Panc1 (cell line): ENCODE results near the gene FAM20A. TPM values are rescaled to one million over a fixed set of nuclear protein-coding genes. Genes with fewer than 3 reads are reported as not detected.

Experiments
- ATAC-seq: fragments of 200-7000 bp; cut with Tn5 transposase; 2 replicates; pipeline ENCODE4 v1.9.1; 2020; ENCODE audit warnings: mild to moderate bottlenecking, moderate library complexity
- Bru-seq: library from RNA; stranded (reverse); fragments of 400-500 nt; gene quantifications from one replicate; lab custom pipeline; 2021; lab: Mats Ljungman, UMichigan
- BruChase-seq, 2 experiments: library from RNA; stranded (reverse); fragments of 400-500 nt; gene quantifications; one replicate each; lab custom pipeline; 2021; lab: Mats Ljungman, UMichigan
- BruUV-seq: library from RNA; stranded (reverse); fragments of 400-500 nt; replicated peaks from 2 replicates; lab custom pipeline; 2021; lab: Mats Ljungman, UMichigan
- CTCF ChIA-PET: fragments of 300-600 bp; sonication (Branson Sonifier 250); formaldehyde crosslinking; loops from one replicate; lab custom pipeline; 2022; ENCODE audit warnings: antibody characterized with exemption; lab: Charles Lee
- POLR2A ChIA-PET: fragments of 300-600 bp; sonication (Branson Sonifier 250); formaldehyde crosslinking; loops from one replicate; lab custom pipeline; 2022; ENCODE audit warnings: antibody characterized with exemption; lab: Charles Lee
- DNase-seq: peaks from one replicate; pipeline ENCODE4 v3.0.0-alpha.2; 2010; ENCODE audit warnings: low read depth, low spot score
- H3K27ac ChIP-seq: 2 replicates; pipeline ENCODE4 v1.5.1; 2011; ENCODE audit warnings: mild to moderate bottlenecking, low read length, inconsistent platforms
- H3K27me3 ChIP-seq: fragments of 200-500 bp; sonication (Bioruptor generic); 2 replicates; pipeline ENCODE4 v1.6.0; 2014; ENCODE audit warnings: low read length, inconsistent platforms; ENCODE audit not compliant: control insufficient read depth, insufficient read depth
- H3K36me3 ChIP-seq: fragments of 200-500 bp; sonication (Bioruptor generic); 2 replicates; pipeline ENCODE4 v1.5.1; 2014; ENCODE audit warnings: inconsistent platforms, mild to moderate bottlenecking, low read length, moderate library complexity; ENCODE audit not compliant: control insufficient read depth, insufficient read depth
- H3K4me1 ChIP-seq: 2 replicates; pipeline ENCODE4 v1.5.1; 2011; ENCODE audit warnings: inconsistent platforms, mild to moderate bottlenecking, low read length, moderate library complexity; ENCODE audit not compliant: control insufficient read depth, insufficient read depth
- H3K4me3 ChIP-seq, 2 experiments: 2 replicates each; pipeline ENCODE4 v1.5.1; 2011 to 2012; ENCODE audit warnings: low read depth in 2 of 2, low read length in 2 of 2, mild to moderate bottlenecking in 2 of 2, inconsistent platforms in 1 of 2, moderate library complexity in 1 of 2
- H3K9me3 ChIP-seq: fragments of 200-500 bp; sonication (Bioruptor generic); 2 replicates; pipeline ENCODE4 v1.5.1; 2014; ENCODE audit warnings: low read depth, mild to moderate bottlenecking, inconsistent platforms, low read length, moderate library complexity; ENCODE audit not compliant: control insufficient read depth, insufficient read depth
- POLR2AphosphoS5 ChIP-seq: IDR thresholded peaks from 2 replicates; pipeline ENCODE4 v1.6.1; 2012; ENCODE audit warnings: mild to moderate bottlenecking, low read depth, low read length, moderate library complexity
- SIN3A ChIP-seq: IDR thresholded peaks from 2 replicates; pipeline ENCODE4 v1.6.1; 2012; ENCODE audit warnings: low read depth, mild to moderate bottlenecking, low read length, moderate library complexity, borderline replicate concordance; ENCODE audit not compliant: insufficient read depth
- TCF7L2 ChIP-seq: IDR thresholded peaks from 2 replicates; pipeline ENCODE4 v1.6.1; 2011; ENCODE audit warnings: mild to moderate bottlenecking, low read depth, low read length, inconsistent platforms
- in situ Hi-C: cut with HindIII; loops from 2 replicates; pipeline ENCODE4 v1.10.0; 2016; ENCODE audit warnings: low sequenced_read_pairs, low pct_unique_long_range_greater_than_20kb
- intact Hi-C: fragments of 100-400 bp; cut with micrococcal nuclease; formaldehyde crosslinking; loops from one replicate; pipeline ENCODE4 v1.10.0; 2022; ENCODE audit not compliant: unreplicated experiment
- long read RNA-seq: library from polyadenylated mRNA; unstranded; transcript quantifications from one replicate; pipeline ENCODE4 v2.0.0, GENCODE V29; 2021; ENCODE audit not compliant: unreplicated experiment
- polyA plus RNA-seq: library from polyadenylated mRNA; unstranded; fragments of >200 nt; gene quantifications from one replicate; pipeline ENCODE4 v1.2.1, GENCODE V29; 2012; ENCODE audit warnings: missing spikeins; ENCODE audit not compliant: insufficient read length
- total RNA-seq: library from RNA; stranded (reverse); gene quantifications from one replicate; pipeline ENCODE4 v1.2.1, GENCODE V29; 2021; ENCODE audit not compliant: unreplicated experiment
- TF ChIP-seq, protein P1 (sequence below): fragments of 450-650 bp; IDR thresholded peaks from 2 replicates; pipeline ENCODE4 v1.5.1; 2017; ENCODE audit warnings: mild to moderate bottlenecking
- TF ChIP-seq, protein P2 (sequence below), 2 experiments: IDR thresholded peaks; 2 replicates each; pipeline ENCODE4 v1.6.1; 2011 to 2012; ENCODE audit warnings: low read depth in 2 of 2, control low read depth in 1 of 2, low read length in 1 of 2, mild to moderate bottlenecking in 1 of 2, moderate library complexity in 1 of 2; ENCODE audit not compliant: insufficient read depth in 1 of 2

Gene FAM20A
- total RNA-seq (0.44 TPM), Bru-seq, nascent RNA (percentile 4 among the genes with signal in this experiment), BruChase-seq, experiment 1, labeled RNA remaining after a 2-hour chase (percentile 4 among the genes with signal in this experiment), BruChase-seq, experiment 2, labeled RNA remaining after a 6-hour chase (percentile 8 among the genes with signal in this experiment)
- 0.18 TPM for polyA plus RNA-seq
- long read RNA-seq, partial matches to known transcripts = 0 of 6 reads
- long read RNA-seq, other reads (novel, unspliced or antisense) = 6 of 6 reads

DNA sequence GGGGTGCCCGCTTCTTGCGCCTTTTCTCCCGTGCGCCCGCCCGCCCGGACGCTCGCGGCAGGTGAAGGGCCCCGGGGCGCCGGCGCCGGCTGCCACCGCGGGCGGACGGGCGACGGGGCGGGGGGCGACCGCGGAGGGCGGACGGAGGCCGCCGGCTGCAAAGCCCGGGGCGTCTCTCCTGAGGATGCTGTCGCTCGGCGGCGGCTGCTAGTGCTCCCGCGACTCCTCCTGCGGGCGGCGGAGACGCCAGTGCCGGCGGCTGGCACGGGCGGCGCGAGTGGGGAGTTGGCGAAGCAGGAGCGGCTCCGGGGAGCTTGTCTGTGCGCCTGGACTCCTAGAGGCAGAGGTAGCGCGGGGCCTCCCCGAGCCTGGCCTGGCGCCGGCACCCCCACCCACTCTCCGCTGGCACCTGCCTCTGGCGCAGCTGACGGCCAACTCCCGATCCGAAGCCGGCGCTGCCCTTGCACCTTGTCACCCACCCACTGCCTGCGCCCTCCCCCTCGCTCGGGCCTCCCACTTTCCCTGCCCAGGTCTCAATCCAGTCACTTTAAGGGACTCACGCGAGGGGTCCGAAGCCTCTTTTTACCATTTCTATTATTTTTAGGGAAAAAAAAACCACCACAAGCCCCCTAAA is at the start of gene FAM20A:
Gene FAM20A, minus strand, starts transcription at position 437 of the 634 bp plus-strand sequence. CDS start 701 bp downstream, outside the sequence.
- TF ChIP-seq, protein P1, sequence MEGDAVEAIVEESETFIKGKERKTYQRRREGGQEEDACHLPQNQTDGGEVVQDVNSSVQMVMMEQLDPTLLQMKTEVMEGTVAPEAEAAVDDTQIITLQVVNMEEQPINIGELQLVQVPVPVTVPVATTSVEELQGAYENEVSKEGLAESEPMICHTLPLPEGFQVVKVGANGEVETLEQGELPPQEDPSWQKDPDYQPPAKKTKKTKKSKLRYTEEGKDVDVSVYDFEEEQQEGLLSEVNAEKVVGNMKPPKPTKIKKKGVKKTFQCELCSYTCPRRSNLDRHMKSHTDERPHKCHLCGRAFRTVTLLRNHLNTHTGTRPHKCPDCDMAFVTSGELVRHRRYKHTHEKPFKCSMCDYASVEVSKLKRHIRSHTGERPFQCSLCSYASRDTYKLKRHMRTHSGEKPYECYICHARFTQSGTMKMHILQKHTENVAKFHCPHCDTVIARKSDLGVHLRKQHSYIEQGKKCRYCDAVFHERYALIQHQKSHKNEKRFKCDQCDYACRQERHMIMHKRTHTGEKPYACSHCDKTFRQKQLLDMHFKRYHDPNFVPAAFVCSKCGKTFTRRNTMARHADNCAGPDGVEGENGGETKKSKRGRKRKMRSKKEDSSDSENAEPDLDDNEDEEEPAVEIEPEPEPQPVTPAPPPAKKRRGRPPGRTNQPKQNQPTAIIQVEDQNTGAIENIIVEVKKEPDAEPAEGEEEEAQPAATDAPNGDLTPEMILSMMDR = no peak
- TF ChIP-seq, protein P2, sequence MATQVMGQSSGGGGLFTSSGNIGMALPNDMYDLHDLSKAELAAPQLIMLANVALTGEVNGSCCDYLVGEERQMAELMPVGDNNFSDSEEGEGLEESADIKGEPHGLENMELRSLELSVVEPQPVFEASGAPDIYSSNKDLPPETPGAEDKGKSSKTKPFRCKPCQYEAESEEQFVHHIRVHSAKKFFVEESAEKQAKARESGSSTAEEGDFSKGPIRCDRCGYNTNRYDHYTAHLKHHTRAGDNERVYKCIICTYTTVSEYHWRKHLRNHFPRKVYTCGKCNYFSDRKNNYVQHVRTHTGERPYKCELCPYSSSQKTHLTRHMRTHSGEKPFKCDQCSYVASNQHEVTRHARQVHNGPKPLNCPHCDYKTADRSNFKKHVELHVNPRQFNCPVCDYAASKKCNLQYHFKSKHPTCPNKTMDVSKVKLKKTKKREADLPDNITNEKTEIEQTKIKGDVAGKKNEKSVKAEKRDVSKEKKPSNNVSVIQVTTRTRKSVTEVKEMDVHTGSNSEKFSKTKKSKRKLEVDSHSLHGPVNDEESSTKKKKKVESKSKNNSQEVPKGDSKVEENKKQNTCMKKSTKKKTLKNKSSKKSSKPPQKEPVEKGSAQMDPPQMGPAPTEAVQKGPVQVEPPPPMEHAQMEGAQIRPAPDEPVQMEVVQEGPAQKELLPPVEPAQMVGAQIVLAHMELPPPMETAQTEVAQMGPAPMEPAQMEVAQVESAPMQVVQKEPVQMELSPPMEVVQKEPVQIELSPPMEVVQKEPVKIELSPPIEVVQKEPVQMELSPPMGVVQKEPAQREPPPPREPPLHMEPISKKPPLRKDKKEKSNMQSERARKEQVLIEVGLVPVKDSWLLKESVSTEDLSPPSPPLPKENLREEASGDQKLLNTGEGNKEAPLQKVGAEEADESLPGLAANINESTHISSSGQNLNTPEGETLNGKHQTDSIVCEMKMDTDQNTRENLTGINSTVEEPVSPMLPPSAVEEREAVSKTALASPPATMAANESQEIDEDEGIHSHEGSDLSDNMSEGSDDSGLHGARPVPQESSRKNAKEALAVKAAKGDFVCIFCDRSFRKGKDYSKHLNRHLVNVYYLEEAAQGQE (IDR thresholded peaks at IDR 0.05; ENCODE audit: insufficient read depth in 1 of 2, low read depth in 2 of 2, low read length in 1 of 2) = no peak
- intact Hi-C loops (no loop called here), in situ Hi-C loops (no loop called here)
- H3K4me1 ChIP-seq = no peaks in the 10 kb centered on the region
- ChIA-PET CTCF (no interaction called here), POLR2A (no interaction called here)
- no peaks in the 10 kb centered on the region for H3K9me3 ChIP-seq
- H3K36me3 ChIP-seq = no peaks in the 10 kb centered on the region
- H3K27ac ChIP-seq = no peak within 1 kb of the TSS
- peaks cover 16% of the 10 kb centered on the region for H3K27me3 ChIP-seq
- peak within 1 kb of the TSS; percentile 28 to 37 for H3K4me3 ChIP-seq
- DNase-seq (no peak), ATAC-seq (peak; percentile 67)
- no TSS peak for BruUV-seq

DNA sequence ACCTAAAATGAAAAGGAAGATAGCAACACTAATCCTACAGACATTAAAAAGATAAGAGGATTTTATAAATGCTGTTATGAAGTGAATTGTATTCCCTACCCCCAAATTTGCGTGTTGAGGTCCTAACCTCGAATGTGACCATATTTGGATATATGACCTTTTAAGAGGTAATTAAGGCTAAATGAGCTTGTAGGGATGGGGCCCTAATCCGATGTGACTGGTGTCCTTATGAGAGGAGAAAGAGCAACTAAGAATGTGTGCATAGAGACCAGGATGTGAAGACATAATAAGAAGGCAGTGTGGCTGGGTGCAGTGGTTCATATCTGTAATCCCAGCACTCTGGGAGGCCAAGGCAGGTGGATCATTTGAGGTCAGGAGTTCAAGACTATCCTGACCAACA is 48.2 kb upstream of the FAM20A start:
- ATAC-seq = no peak
- ChIA-PET POLR2A (no interaction called here), CTCF (no interaction called here)
- intact Hi-C loops = no loop called here
- Histone ChIP-seq H3K4me1 (no peaks in the 10 kb centered on the region), H3K27ac (no peak overlapping the region), H3K9me3 (no peaks in the 10 kb centered on the region), H3K27me3 (peaks cover 2% of the 10 kb centered on the region; the same call in 1 of the 2 replicates), H3K36me3 (no peaks in the 10 kb centered on the region), H3K4me3 (no peak overlapping the region)
- no peak for DNase-seq
- in situ Hi-C loops = no loop called here
- TF ChIP-seq POLR2AphosphoS5 (no peak), SIN3A (no peak), TCF7L2 (no peak)
- TF ChIP-seq, protein P1 = no peak
- TF ChIP-seq, protein P2 (IDR thresholded peaks at IDR 0.05; ENCODE audit: insufficient read depth in 1 of 2, low read depth in 2 of 2, low read length in 1 of 2) = no peak
- no TSS peak for BruUV-seq
